Activated T-cell treated with anti-CD3 and anti-CD28 coated beads, Interleukin-2, amount 50 U/mL, for 1 hour (primary cell): ENCODE data around the gene SDCCAG8.
A peak's percentile ranks its signal among the peaks of the same experiment; 100 is the strongest.

Source experiments
- DNase-seq: peaks from one replicate; pipeline ENCODE4 v3.0.0-alpha.2; 2020

SDCCAG8 gene

GRCh38 chr1:243254927-243255790, 682 bp upstream of the SDCCAG8 start, which contains the start of gene CEP170:
Gene CEP170 (minus strand): TSS chr1:243255281. CDS start chr1:243225280, 30,001 bp downstream.
- peak; percentile 87 for DNase-seq

- no peak for DNase-seq
Observed at GRCh38 chr1:243256590-243256989, 749 bp downstream of the SDCCAG8 start.

GRCh38 chr1:243257189-243257588, 1.3 kb downstream of the SDCCAG8 start:
- no peak for DNase-seq

GRCh38 chr1:243258731-243259130, 2.9 kb downstream of the SDCCAG8 start:
- no peak for DNase-seq

GRCh38 chr1:243260221-243260880, 4.5 kb downstream of the SDCCAG8 start:
- no peak for DNase-seq

- DNase-seq = no peak
Observed at GRCh38 chr1:243261390-243261789, 5.5 kb downstream of the SDCCAG8 start.

- DNase-seq = no peak
Observed at GRCh38 chr1:243264717-243265116, 8.9 kb downstream of the SDCCAG8 start.

GRCh38 chr1:243266231-243266630, 10.4 kb downstream of the SDCCAG8 start:
- DNase-seq = no peak

GRCh38 chr1:243267471-243267880, 11.6 kb downstream of the SDCCAG8 start:
- no peak for DNase-seq

- no peak for DNase-seq
Observed at GRCh38 chr1:243267914-243268653, 12.2 kb downstream of the SDCCAG8 start.

- DNase-seq = no peak
Observed at GRCh38 chr1:243268751-243269460, 13.1 kb downstream of the SDCCAG8 start.

- no peak for DNase-seq
Observed at GRCh38 chr1:243269461-243269801, 13.6 kb downstream of the SDCCAG8 start.

- DNase-seq = no peak
Observed at GRCh38 chr1:243270097-243270864, 14.4 kb downstream of the SDCCAG8 start.

GRCh38 chr1:243271996-243272395, 16.2 kb downstream of the SDCCAG8 start:
- DNase-seq = no peak

- no peak for DNase-seq
Observed at GRCh38 chr1:243272401-243272800, 16.6 kb downstream of the SDCCAG8 start.

GRCh38 chr1:243273506-243273905, 17.7 kb downstream of the SDCCAG8 start:
- DNase-seq = no peak

GRCh38 chr1:243273945-243274344, 18.1 kb downstream of the SDCCAG8 start:
- DNase-seq = no peak

- DNase-seq = no peak
Observed at GRCh38 chr1:243275316-243275715, 19.5 kb downstream of the SDCCAG8 start.

GRCh38 chr1:243280571-243281129, 24.8 kb downstream of the SDCCAG8 start:
- no peak for DNase-seq

GRCh38 chr1:243281672-243282071, 25.8 kb downstream of the SDCCAG8 start:
- no peak for DNase-seq

- no peak for DNase-seq
Observed at GRCh38 chr1:243286409-243287122, 30.7 kb downstream of the SDCCAG8 start.
